HCT116 (cell line): ENCODE results near the gene SYCP3. TPM values are rescaled to one million over a fixed set of nuclear protein-coding genes. Genes with fewer than 3 reads are reported as not detected.

ENCODE experiments used
- ATAC-seq: fragments of 200-7000 bp; cut with Tn5 transposase; 2 replicates; pipeline ENCODE4 v1.9.1; 2020; ENCODE audit warnings: mild to moderate bottlenecking, moderate library complexity
- BruUV-seq: library from RNA; stranded (reverse); fragments of 400-500 nt; replicated peaks from 2 replicates; lab custom pipeline; 2021; lab: Mats Ljungman, UMichigan
- CTCF ChIA-PET: fragments of 300-600 bp; sonication (Branson Sonifier 250); formaldehyde crosslinking; loops from one replicate; lab custom pipeline; 2021; ENCODE audit warnings: antibody characterized with exemption; lab: Charles Lee
- POLR2A ChIA-PET: fragments of 300-600, 350-600 bp; sonication (Branson Sonifier 250); formaldehyde crosslinking; loops from one replicate; lab custom pipeline; 2021; ENCODE audit warnings: antibody characterized with exemption; lab: Charles Lee
- RAD21 ChIA-PET, 2 experiments: fragments of 300-600 bp; sonication (Branson Sonifier 250); formaldehyde crosslinking; loops; one replicate each; lab custom pipeline; 2023; ENCODE audit warnings: low total read pairs in 2 of 2; ENCODE audit not compliant: uncharacterized antibody in 2 of 2, unreplicated experiment in 2 of 2, low non-redundant PET in 1 of 2; lab: Charles Lee
- DNase-seq: peaks from one replicate; pipeline ENCODE4 v3.0.0-alpha.2; 2010; ENCODE audit warnings: low read depth, low spot score
- H2AFZ ChIP-seq: fragments of 200-600 bp; shearing (Covaris generic), sonication (generic); 2 replicates; pipeline ENCODE4 v1.6.1; 2017; ENCODE audit warnings: low read depth, mixed run types, mixed read lengths, antibody characterized with exemption, low read length; ENCODE audit not compliant: poor library complexity, severe bottlenecking
- H3K27ac ChIP-seq: 2 replicates; pipeline ENCODE4 v1.5.1; 2012; ENCODE audit warnings: low read depth, low read length
- H3K27me3 ChIP-seq: fragments of 200-600 bp; sonication (generic); 2 replicates; pipeline ENCODE4 v1.6.1; 2016; ENCODE audit warnings: mixed run types, low read length, mixed read lengths; ENCODE audit not compliant: insufficient read depth
- H3K36me3 ChIP-seq, 2 experiments: fragments of 200-500 bp in 1 of 2; fragments of 200-600 bp in 1 of 2; sonication (Bioruptor generic) in 1 of 2; sonication (generic) in 1 of 2; 2 replicates each; pipeline versions ENCODE4 v1.5.1 to v1.6.1; 2014 to 2016; ENCODE audit warnings: low read length in 2 of 2, inconsistent platforms in 1 of 2, mixed read lengths in 1 of 2, mixed run types in 1 of 2; ENCODE audit not compliant: insufficient read depth in 2 of 2, control insufficient read depth in 1 of 2
- H3K4me1 ChIP-seq, 2 experiments: fragments of 200-600 bp in 1 of 2; sonication (generic) in 1 of 2; 2 replicates each; pipeline versions ENCODE4 v1.5.1 to v1.6.1; 2012 to 2017; ENCODE audit warnings: low read length in 2 of 2, inconsistent platforms in 1 of 2, mild to moderate bottlenecking in 1 of 2, mixed read lengths in 1 of 2, mixed run types in 1 of 2, moderate library complexity in 1 of 2; ENCODE audit not compliant: insufficient read depth in 2 of 2, control insufficient read depth in 1 of 2
- H3K4me2 ChIP-seq: fragments of 200-600 bp; sonication (generic); 2 replicates; pipeline ENCODE4 v1.6.1; 2017; ENCODE audit warnings: mixed run types, low read length, mixed read lengths
- H3K4me3 ChIP-seq, 2 experiments: fragments of 200-600 bp in 1 of 2; sonication (generic) in 1 of 2; replicated peaks in 1 of 2; 2 replicates each; pipeline ENCODE4 v1.5.1; 2011 to 2016; ENCODE audit warnings: low read length in 2 of 2, control low read depth in 1 of 2, low read depth in 1 of 2, mild to moderate bottlenecking in 1 of 2, mixed read lengths in 1 of 2, mixed run types in 1 of 2
- H3K79me2 ChIP-seq: fragments of 200-600 bp; sonication (generic); 2 replicates; pipeline ENCODE4 v1.6.1; 2017; ENCODE audit warnings: mild to moderate bottlenecking, mixed run types, low read length, moderate library complexity, mixed read lengths; ENCODE audit not compliant: insufficient read depth
- H3K9ac ChIP-seq: fragments of 200-600 bp; sonication (generic); 2 replicates; pipeline ENCODE4 v1.6.1; 2016; ENCODE audit warnings: low read length, mixed read lengths
- H3K9me2 ChIP-seq: fragments of 200-600 bp; sonication (generic), shearing (Covaris generic); 2 replicates; pipeline ENCODE4 v1.6.1; 2017; ENCODE audit warnings: mixed run types, mild to moderate bottlenecking, moderate library complexity; ENCODE audit not compliant: insufficient read depth
- H3K9me3 ChIP-seq, 2 experiments: fragments of 200-500 bp in 1 of 2; fragments of 200-600 bp in 1 of 2; sonication (Bioruptor generic) in 1 of 2; sonication (generic) in 1 of 2; 2 replicates each; pipeline ENCODE4 v1.6.1; 2014 to 2017; ENCODE audit warnings: low read length in 2 of 2, mixed read lengths in 2 of 2, inconsistent platforms in 1 of 2, low read depth in 1 of 2, mild to moderate bottlenecking in 1 of 2, mixed run types in 1 of 2, moderate library complexity in 1 of 2; ENCODE audit not compliant: control insufficient read depth in 1 of 2, insufficient read depth in 1 of 2
- H4K20me1 ChIP-seq: fragments of 200-600 bp; sonication (generic), shearing (Covaris generic); 2 replicates; pipeline ENCODE4 v1.6.1; 2017; ENCODE audit warnings: mixed run types, mild to moderate bottlenecking, moderate library complexity; ENCODE audit not compliant: insufficient read depth
- CBX3 ChIP-seq: IDR thresholded peaks from 2 replicates; pipeline ENCODE4 v1.6.1; 2012; ENCODE audit warnings: low read depth
- CEBPB ChIP-seq: IDR thresholded peaks from 2 replicates; pipeline ENCODE4 v1.6.1; 2012; ENCODE audit warnings: low read depth
- EGR1 ChIP-seq: IDR thresholded peaks from 2 replicates; pipeline ENCODE4 v1.6.1; 2012; ENCODE audit warnings: low read depth
- POLR2A ChIP-seq: IDR thresholded peaks from 2 replicates; pipeline ENCODE4 v1.7.0; 2011; ENCODE audit warnings: borderline replicate concordance; ENCODE audit not compliant: insufficient read depth, insufficient read length; ENCODE audit errors: extremely low read depth
- POLR2AphosphoS5 ChIP-seq: IDR thresholded peaks from 2 replicates; pipeline ENCODE4 v1.6.1; 2011; ENCODE audit warnings: mild to moderate bottlenecking, low read depth, low read length, moderate library complexity
- RAD21 ChIP-seq: IDR thresholded peaks from 2 replicates; pipeline ENCODE4 v1.6.1; 2012; ENCODE audit warnings: low read depth, mild to moderate bottlenecking
- intact Hi-C: fragments of 100-400 bp; cut with micrococcal nuclease; formaldehyde crosslinking; loops from 2 replicates; pipeline ENCODE4 v1.10.0; 2022
- total RNA-seq: library from RNA; stranded (reverse); gene quantifications from one replicate; pipeline ENCODE4 v1.2.1, GENCODE V29; 2021; ENCODE audit not compliant: unreplicated experiment
- TF ChIP-seq, protein P1 (sequence below), 3 experiments: fragments of 200-600 bp in 1 of 3; sonication (generic) in 1 of 3; IDR thresholded peaks in 2 of 3; conservative IDR thresholded peaks in 1 of 3; 2 replicates each; pipeline ENCODE4 v1.5.1; 2012 to 2017; ENCODE audit warnings: low read depth in 2 of 3, low read length in 2 of 3, antibody characterized with exemption in 1 of 3, borderline replicate concordance in 1 of 3, control low read depth in 1 of 3, mild to moderate bottlenecking in 1 of 3, mixed read lengths in 1 of 3, mixed run types in 1 of 3, moderate library complexity in 1 of 3; ENCODE audit not compliant: insufficient read depth in 1 of 3

Gene SYCP3
- total RNA-seq, 1 experiment from 2014 or later = not detected

DNA sequence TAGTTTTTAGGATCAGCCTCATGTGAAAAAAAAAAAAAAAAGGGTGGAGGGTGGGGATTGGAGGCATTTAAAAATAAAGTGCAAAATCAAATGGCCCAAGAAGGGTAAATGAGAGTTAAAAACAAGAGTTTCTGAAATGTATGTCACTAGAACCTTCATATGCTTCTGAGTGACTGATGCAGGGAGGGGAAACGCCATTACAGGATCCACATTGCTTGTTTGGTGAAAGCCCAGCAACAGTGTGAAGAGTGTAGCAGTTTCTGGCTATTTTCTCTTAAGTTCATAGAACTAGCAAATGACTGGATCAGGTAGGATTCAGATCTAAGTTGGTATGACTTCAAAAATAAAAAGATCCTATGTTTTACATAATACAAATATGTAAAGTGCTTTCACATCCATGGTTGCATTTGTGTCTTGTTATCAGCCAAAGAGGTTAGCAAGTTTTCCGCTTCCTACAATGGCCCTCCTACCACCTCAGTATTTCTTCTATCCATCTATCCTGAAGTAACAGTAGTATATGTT is 38.9 kb downstream of the SYCP3 start:
- BruUV-seq = no TSS peak

DNA sequence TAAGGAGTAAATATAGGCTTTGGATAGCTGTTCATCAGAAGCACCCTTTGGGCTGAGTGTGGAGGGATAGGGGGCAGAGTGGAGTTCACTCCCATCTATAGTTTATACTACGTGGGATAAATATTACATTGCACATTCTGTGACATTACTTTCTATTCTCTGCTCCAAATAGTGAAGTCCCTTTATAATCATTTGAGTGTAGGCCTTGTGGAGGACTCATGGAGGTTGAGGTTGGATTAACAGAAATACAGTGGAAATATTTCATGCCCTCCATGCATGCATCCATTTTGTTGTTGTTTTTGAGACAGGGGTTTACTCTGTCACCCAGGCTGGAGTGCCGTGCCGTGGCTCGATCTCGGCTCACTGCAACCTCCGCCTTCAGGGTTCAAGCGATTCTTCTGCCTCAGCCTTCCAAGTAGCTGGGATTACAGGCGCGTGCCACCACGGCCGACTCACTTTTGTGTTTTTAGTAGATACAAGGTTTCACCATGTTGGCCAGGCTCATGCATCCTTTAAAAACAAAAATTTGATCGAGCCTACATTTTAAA is 40.4 kb downstream of the SYCP3 start:
- H3K9ac ChIP-seq = peak overlapping the region; percentile 84
- ChIA-PET RAD21 (no interaction called here), POLR2A (no interaction called here), CTCF (interaction anchor here (0.6 kb wide), 1 partner anchor 9 kb away, joined by 3 read pairs; no protein-coding TSS in a partner anchor)
- H4K20me1 ChIP-seq = no peaks in the 10 kb centered on the region
- DNase-seq (no peak), ATAC-seq (peak; percentile 40)
- intact Hi-C loops = no loop called here
- H3K79me2 ChIP-seq = peaks cover 58% of the 10 kb centered on the region
- H3K4me2 ChIP-seq = peak overlapping the region; percentile 97
- H3K27me3 ChIP-seq = no peaks in the 10 kb centered on the region
- TF ChIP-seq POLR2A (no peak), CEBPB (peak; percentile 5; the same call in 1 of the 2 replicates)
- TF ChIP-seq, protein P1, sequence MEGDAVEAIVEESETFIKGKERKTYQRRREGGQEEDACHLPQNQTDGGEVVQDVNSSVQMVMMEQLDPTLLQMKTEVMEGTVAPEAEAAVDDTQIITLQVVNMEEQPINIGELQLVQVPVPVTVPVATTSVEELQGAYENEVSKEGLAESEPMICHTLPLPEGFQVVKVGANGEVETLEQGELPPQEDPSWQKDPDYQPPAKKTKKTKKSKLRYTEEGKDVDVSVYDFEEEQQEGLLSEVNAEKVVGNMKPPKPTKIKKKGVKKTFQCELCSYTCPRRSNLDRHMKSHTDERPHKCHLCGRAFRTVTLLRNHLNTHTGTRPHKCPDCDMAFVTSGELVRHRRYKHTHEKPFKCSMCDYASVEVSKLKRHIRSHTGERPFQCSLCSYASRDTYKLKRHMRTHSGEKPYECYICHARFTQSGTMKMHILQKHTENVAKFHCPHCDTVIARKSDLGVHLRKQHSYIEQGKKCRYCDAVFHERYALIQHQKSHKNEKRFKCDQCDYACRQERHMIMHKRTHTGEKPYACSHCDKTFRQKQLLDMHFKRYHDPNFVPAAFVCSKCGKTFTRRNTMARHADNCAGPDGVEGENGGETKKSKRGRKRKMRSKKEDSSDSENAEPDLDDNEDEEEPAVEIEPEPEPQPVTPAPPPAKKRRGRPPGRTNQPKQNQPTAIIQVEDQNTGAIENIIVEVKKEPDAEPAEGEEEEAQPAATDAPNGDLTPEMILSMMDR (IDR thresholded peaks at IDR 0.05 in 2 of 3, conservative IDR thresholded peaks at IDR 0.05 in 1 of 3; ENCODE audit: borderline replicate concordance in 1 of 3, insufficient read depth in 1 of 3, low read depth in 2 of 3, low read length in 2 of 3) = peak in 2 of 3 experiments; percentile 32 to 34; a peak in 2 of 6 replicates
- H3K9me2 ChIP-seq = no peaks in the 10 kb centered on the region
- peak overlapping the region; percentile 58 to 94 for H3K4me3 ChIP-seq
- peak overlapping the region; percentile 81; the same call in 1 of the 2 replicates for H3K27ac ChIP-seq
- no peaks in the 10 kb centered on the region for H3K36me3 ChIP-seq
- BruUV-seq = no TSS peak
- no peak overlapping the region for H2AFZ ChIP-seq
- peaks cover 8 to 15% of the 10 kb centered on the region in 2 experiments; a peak in 3 of 4 replicates for H3K4me1 ChIP-seq
- no peaks in the 10 kb centered on the region for H3K9me3 ChIP-seq

More for the DNA sequence above, 38.9 kb downstream of the SYCP3 start:
- CTCF ChIA-PET = no interaction called here
- Histone ChIP-seq H3K36me3 (no peaks in the 10 kb centered on the region), H3K27me3 (no peaks in the 10 kb centered on the region), H3K4me2 (no peak overlapping the region), H3K4me3 (no peak overlapping the region), H4K20me1 (no peaks in the 10 kb centered on the region), H3K9me2 (no peaks in the 10 kb centered on the region), H3K27ac (no peak overlapping the region), H3K4me1 (peaks cover 8 to 15% of the 10 kb centered on the region in 2 experiments; a peak in 3 of 4 replicates), H3K9me3 (no peaks in the 10 kb centered on the region), H3K9ac (no peak overlapping the region), H2AFZ (no peak overlapping the region), H3K79me2 (peaks cover 62% of the 10 kb centered on the region)
- intact Hi-C loops = no loop called here
- RAD21 ChIA-PET = no interaction called here
- TF ChIP-seq EGR1 (no peak), CBX3 (no peak), POLR2AphosphoS5 (no peak), RAD21 (no peak)
- ATAC-seq (no peak), DNase-seq (no peak)
- POLR2A ChIA-PET = no interaction called here
